ENCODE results near the gene METTL1. TPM values are rescaled to one million over a fixed set of nuclear protein-coding genes. Genes with fewer than 3 reads are reported as not detected.

Gene METTL1
- total RNA-seq, 1 experiment from 2014 or later, result 17.9 TPM

DNA sequence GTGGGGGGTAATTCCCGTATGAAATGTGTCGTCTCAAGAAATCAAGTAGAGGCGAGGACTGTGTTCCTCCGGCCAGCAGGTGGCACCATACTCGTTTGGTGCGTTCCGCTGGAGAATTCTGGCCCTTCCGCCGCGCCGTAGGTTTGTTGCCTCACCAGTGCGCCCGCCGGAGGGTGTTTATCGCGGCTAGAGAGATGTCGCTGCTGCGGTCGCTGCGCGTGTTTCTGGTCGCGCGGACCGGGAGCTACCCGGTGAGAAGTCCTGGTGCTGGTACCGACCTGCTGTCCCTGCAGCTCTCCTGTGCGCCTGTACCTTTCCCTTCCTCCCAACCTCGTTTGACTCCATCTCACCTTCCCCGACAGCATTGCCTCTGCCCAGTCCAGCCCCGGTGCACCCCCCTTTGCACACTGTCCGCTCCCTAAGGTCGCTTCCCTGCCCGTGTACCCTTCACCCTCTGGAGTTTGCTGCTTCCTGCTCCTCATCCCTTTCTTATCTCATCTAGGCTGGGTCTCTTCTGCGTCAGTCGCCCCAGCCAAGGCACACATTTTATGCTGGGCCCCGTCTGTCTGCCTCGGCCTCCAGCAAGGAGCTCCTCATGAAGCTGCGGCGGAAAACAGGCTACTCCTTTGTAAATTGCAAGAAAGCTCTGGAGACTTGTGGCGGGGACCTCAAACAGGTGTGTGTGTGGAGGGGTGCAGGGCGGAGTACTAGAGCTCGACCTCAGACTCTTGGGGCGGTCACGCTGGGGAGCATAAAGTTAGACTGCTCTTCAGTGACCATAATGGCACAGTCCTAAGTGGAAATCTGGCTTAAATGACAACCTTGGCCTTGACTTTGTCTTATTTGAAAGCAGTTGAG is 10.9 kb upstream of the METTL1 start, which contains the start of gene TSFM:
Gene TSFM, plus strand, starts transcription at position 180 of the 858 bp plus-strand sequence. Its CDS starts 15 bp downstream, at position 195.
- ChIA-PET POLR2A (ENCODE audit: unreplicated experiment) (interaction anchor here (0.6 kb wide), 1 partner anchor 10 kb away, joined by 4 read pairs; the partner anchor contains the start of gene EEF1AKMT3), CTCF (interaction anchor here (0.7 kb wide), 1 partner anchor 17 kb away, joined by 3 read pairs; no protein-coding TSS in a partner anchor)
- H4K20me1 ChIP-seq (ENCODE audit: insufficient read depth), result no peaks in the 10 kb centered on the region
- intact Hi-C loops (cut with micrococcal nuclease; ENCODE audit: unreplicated experiment), result loop anchor here (1.0 kb wide), 1 partner anchor 122 kb away; no protein-coding TSS in a partner anchor
- no peaks in the 10 kb centered on the region for H3K9me2 ChIP-seq (ENCODE audit: insufficient read depth)
- peak within 1 kb of the TSS; percentile 75 for H3K4me2 ChIP-seq
- H3K27me3 ChIP-seq (ENCODE audit: insufficient read depth, low read depth), result no peaks in the 10 kb centered on the region
- peaks cover 26% of the 10 kb centered on the region for H3K36me3 ChIP-seq (ENCODE audit: low read depth)
- H3K27ac ChIP-seq, result no peak within 1 kb of the TSS
- peaks cover 8% of the 10 kb centered on the region for H3K4me1 ChIP-seq (replicated peaks; ENCODE audit: insufficient read depth)
- peak within 1 kb of the TSS; percentile 96 for H3K4me3 ChIP-seq
- TF ChIP-seq, protein P1, sequence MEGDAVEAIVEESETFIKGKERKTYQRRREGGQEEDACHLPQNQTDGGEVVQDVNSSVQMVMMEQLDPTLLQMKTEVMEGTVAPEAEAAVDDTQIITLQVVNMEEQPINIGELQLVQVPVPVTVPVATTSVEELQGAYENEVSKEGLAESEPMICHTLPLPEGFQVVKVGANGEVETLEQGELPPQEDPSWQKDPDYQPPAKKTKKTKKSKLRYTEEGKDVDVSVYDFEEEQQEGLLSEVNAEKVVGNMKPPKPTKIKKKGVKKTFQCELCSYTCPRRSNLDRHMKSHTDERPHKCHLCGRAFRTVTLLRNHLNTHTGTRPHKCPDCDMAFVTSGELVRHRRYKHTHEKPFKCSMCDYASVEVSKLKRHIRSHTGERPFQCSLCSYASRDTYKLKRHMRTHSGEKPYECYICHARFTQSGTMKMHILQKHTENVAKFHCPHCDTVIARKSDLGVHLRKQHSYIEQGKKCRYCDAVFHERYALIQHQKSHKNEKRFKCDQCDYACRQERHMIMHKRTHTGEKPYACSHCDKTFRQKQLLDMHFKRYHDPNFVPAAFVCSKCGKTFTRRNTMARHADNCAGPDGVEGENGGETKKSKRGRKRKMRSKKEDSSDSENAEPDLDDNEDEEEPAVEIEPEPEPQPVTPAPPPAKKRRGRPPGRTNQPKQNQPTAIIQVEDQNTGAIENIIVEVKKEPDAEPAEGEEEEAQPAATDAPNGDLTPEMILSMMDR (conservative IDR thresholded peaks at IDR 0.05), result peak; percentile 91
- TF ChIP-seq EZH2 (IDR thresholded peaks at IDR 0.05; ENCODE audit: low read depth), result no peak
- peak within 1 kb of the TSS; percentile 90 for H2AFZ ChIP-seq
- H3K79me2 ChIP-seq (ENCODE audit: low read depth), result peaks cover 14% of the 10 kb centered on the region
- no peaks in the 10 kb centered on the region for H3K9me3 ChIP-seq (ENCODE audit: insufficient read depth, low read depth)
- H3F3A ChIP-seq (ENCODE audit: insufficient read depth, low read depth), result peaks cover 10% of the 10 kb centered on the region; the same call in 1 of the 2 replicates
- peak; percentile 81 to 91 for DNase-seq
- BruUV-seq (replicated peaks), result no TSS peak

DNA sequence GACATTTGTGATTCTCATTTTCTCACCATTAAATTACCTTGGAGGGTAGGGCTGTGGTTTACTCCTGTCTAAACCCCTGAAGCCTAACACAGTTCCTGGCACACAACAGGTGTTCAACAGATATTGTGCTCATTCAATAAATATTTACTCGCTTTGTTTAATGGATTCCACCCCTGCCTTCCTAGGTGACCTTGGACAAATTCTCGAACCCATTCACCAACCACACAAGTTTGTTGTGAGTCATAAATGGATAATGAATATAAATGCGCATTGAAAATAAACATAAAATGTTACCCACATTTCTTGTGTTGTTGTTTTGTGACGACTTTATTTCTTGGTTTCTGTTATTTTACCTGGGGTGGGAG is 10.3 kb upstream of the METTL1 start:
- Histone ChIP-seq H3K9me3 (ENCODE audit: insufficient read depth, low read depth) (no peaks in the 10 kb centered on the region), H3K4me2 (no peak overlapping the region), H3K27ac (no peak overlapping the region), H3F3A (ENCODE audit: insufficient read depth, low read depth) (peaks cover 10% of the 10 kb centered on the region; the same call in 1 of the 2 replicates), H3K9me2 (ENCODE audit: insufficient read depth) (no peaks in the 10 kb centered on the region), H3K36me3 (ENCODE audit: low read depth) (peaks cover 25% of the 10 kb centered on the region), H3K4me3 (peak overlapping the region; percentile 96; the same call in 1 of the 2 replicates), H3K79me2 (ENCODE audit: low read depth) (peaks cover 14% of the 10 kb centered on the region), H3K27me3 (ENCODE audit: insufficient read depth, low read depth) (no peaks in the 10 kb centered on the region), H2AFZ (no peak overlapping the region), H4K20me1 (ENCODE audit: insufficient read depth) (no peaks in the 10 kb centered on the region), H3K4me1 (replicated peaks; ENCODE audit: insufficient read depth) (peaks cover 8% of the 10 kb centered on the region)
- TF ChIP-seq, protein P1 (conservative IDR thresholded peaks at IDR 0.05), result no peak
- no peak for TF ChIP-seq EZH2 (IDR thresholded peaks at IDR 0.05; ENCODE audit: low read depth)
- no peak for DNase-seq
- POLR2A ChIA-PET (ENCODE audit: unreplicated experiment), result no interaction called here
- CTCF ChIA-PET, result interaction anchor here (0.7 kb wide), 1 partner anchor 17 kb away, joined by 3 read pairs; no protein-coding TSS in a partner anchor
- no TSS peak for BruUV-seq (replicated peaks)
- intact Hi-C loops (cut with micrococcal nuclease; ENCODE audit: unreplicated experiment), result loop anchor here (1.0 kb wide), 1 partner anchor 123 kb away; no protein-coding TSS in a partner anchor

DNA sequence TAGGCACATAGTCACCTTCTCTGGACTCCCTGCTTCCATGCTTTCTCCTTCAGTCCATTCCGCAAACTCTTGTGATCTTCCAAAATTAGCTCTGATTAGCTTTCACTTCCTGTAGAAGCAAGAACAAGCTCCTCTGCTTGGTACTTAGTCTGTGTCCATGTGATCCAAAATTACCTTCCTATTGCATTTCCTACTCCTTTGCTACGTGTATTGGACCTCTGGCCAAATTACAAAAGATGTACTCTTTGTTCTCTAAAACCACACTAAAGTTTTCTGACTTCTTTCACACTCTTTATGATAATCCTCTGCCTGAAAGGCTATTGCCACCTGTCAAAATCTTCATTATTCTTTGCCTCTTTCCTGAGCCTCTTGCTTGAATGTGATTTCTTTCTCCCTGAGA is 9.9 kb upstream of the METTL1 start:
- Histone ChIP-seq H3K4me1 (replicated peaks; ENCODE audit: insufficient read depth) (peaks cover 8% of the 10 kb centered on the region), H3F3A (ENCODE audit: insufficient read depth, low read depth) (peaks cover 10% of the 10 kb centered on the region; the same call in 1 of the 2 replicates), H3K9me3 (ENCODE audit: insufficient read depth, low read depth) (no peaks in the 10 kb centered on the region), H3K79me2 (ENCODE audit: low read depth) (peaks cover 14% of the 10 kb centered on the region), H3K36me3 (ENCODE audit: low read depth) (peaks cover 20% of the 10 kb centered on the region), H3K27me3 (ENCODE audit: insufficient read depth, low read depth) (no peaks in the 10 kb centered on the region), H3K4me2 (no peak overlapping the region), H4K20me1 (ENCODE audit: insufficient read depth) (no peaks in the 10 kb centered on the region), H2AFZ (no peak overlapping the region), H3K4me3 (no peak overlapping the region), H3K27ac (no peak overlapping the region), H3K9me2 (ENCODE audit: insufficient read depth) (no peaks in the 10 kb centered on the region)
- no peak for DNase-seq
- intact Hi-C loops (cut with micrococcal nuclease; ENCODE audit: unreplicated experiment), result loop anchor here (1.0 kb wide), 1 partner anchor 124 kb away; no protein-coding TSS in a partner anchor
- TF ChIP-seq, protein P1 (conservative IDR thresholded peaks at IDR 0.05), result no peak
- no peak for TF ChIP-seq EZH2 (IDR thresholded peaks at IDR 0.05; ENCODE audit: low read depth)
- ChIA-PET POLR2A (ENCODE audit: unreplicated experiment) (no interaction called here), CTCF (interaction anchor here (0.7 kb wide), 1 partner anchor 100 kb away, joined by 4 read pairs; no protein-coding TSS in a partner anchor)
- BruUV-seq (replicated peaks), result no TSS peak

All from PC-9 (cell line).